Upper lobe of left lung (tissue), 6 donors: Measurements from ENCODE around the gene IL1RL1. TPM values are rescaled to one million over a fixed set of nuclear protein-coding genes. Genes with fewer than 3 reads are reported as not detected.
A peak's percentile ranks its signal among the peaks of the same experiment; 100 is the strongest.

Source experiments
- ATAC-seq, 2 donors: fragments of 200-7000 bp; cut with Tn5 transposase; one replicate each; pipeline ENCODE4 v1.9.1; 2022; ENCODE audit warnings: mild to moderate bottlenecking in 2 of 2, moderate library complexity in 2 of 2; ENCODE audit not compliant: low FRiP score in 2 of 2
- DNase-seq, 2 donors: peaks; one replicate each; pipeline ENCODE4 v3.0.0-alpha.2; 2019 to 2020
- H3K27ac ChIP-seq, 4 donors: fragments of 200-600 bp; sonication (generic); one replicate each; pipeline ENCODE4 v1.5.1; 2016 to 2019
- H3K27me3 ChIP-seq, 4 donors: fragments of 200-600 bp; sonication (generic); one replicate each; pipeline ENCODE4 v1.5.1; 2017 to 2019
- H3K36me3 ChIP-seq, 4 donors: fragments of 200-600 bp; sonication (generic); one replicate each; pipeline ENCODE4 v1.5.1; 2016 to 2019
- H3K4me1 ChIP-seq, 4 donors: fragments of 200-600 bp; sonication (generic); one replicate each; pipeline ENCODE4 v1.5.1; 2018 to 2019
- H3K4me3 ChIP-seq, 4 donors: fragments of 200-600 bp; sonication (generic); one replicate each; pipeline ENCODE4 v1.5.1; 2017 to 2019; ENCODE audit warnings: mild to moderate bottlenecking in 2 of 4, moderate library complexity in 1 of 4
- H3K9me3 ChIP-seq, 4 donors: fragments of 200-600 bp; sonication (generic); one replicate each; pipeline ENCODE4 v1.5.1; 2018 to 2019
- EP300 ChIP-seq, 4 donors: sonication (generic); formaldehyde crosslinking; IDR thresholded peaks; one replicate each; pipeline ENCODE4 v1.5.1; 2017; ENCODE audit warnings: antibody characterized with exemption in 4 of 4, control low read depth in 2 of 4
- POLR2A ChIP-seq, 4 donors: fragments of 450-650 bp; IDR thresholded peaks; one replicate each; pipeline ENCODE4 v1.5.1; 2016 to 2017; ENCODE audit warnings: antibody characterized with exemption in 4 of 4, mild to moderate bottlenecking in 2 of 4
- POLR2AphosphoS5 ChIP-seq, 2 donors: sonication (generic); formaldehyde crosslinking; IDR thresholded peaks; one replicate each; pipeline ENCODE4 v1.5.1; 2017; ENCODE audit warnings: antibody characterized with exemption in 2 of 2
- WGBS, 2 donors: methylation state at CpG; one replicate each; pipeline ENCODE4 v1.1.5; 2017 to 2018; 5-methylcytosine and 5-hydroxymethylcytosine counted together
- total RNA-seq, 6 donors: library from RNA; depleted of rRNA in 4 of 6; stranded (reverse); fragments of >200 nt in 4 of 6; gene quantifications; one replicate each; pipeline versions ENCODE4 v1.1.0 to v1.2.1, GENCODE V29; 2016 to 2021
- TF ChIP-seq, protein P1 (sequence below), 6 experiments: fragments of 450-650 bp in 4 of 6; fragments of 200-600 bp in 2 of 6; sonication (generic) in 2 of 6; IDR thresholded peaks; one replicate each; pipeline ENCODE4 v1.5.1; 2016 to 2019; ENCODE audit warnings: antibody characterized with exemption in 6 of 6
- donor health status: DM: no; HTN: no; CAD: no; lungs with moderate emphysema.
- donor health status: DM: no; HTN: yes; CAD: no; lungs with severe emphysema.

Gene IL1RL1
- 100 to 1,000 TPM in 1 of 6 donors, 10 to 100 TPM in 5; 26.2 to 203 (median 53.1) TPM for total RNA-seq

DNA sequence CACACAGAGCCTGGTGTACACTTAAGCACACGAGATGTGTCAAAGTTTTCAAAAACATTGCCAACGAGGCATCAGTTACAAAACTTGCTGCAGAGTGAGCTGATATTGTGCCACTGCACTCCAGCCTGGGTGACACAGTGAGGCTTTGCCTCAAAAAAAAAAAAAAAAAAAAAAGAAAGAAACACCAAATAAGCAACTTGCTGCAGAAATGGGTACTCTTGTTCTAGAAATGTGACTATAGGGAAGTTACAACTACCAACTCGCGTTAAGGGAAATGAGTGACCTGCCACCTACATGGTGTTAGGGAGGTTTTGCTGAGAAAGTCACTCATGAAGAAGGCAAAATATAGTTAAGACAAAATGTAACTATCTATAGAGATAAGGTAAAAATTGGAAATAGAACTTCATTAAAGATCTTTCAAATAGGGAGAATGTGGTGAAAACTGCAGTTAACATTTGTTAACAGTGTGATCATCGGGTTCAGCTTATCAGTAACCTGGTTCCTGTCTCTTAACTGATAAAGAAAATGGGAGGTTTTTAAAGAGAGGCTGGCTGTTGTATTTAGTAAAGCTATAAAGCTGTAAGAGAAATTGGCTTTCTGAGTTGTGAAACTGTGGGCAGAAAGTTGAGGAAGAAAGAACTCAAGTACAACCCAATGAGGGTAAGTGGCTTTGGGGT, at the start of gene IL1RL1:
TSS of gene IL1RL1 (plus strand) at position 600 of the 677 bp plus-strand sequence. CDS start 26,702 bp downstream, outside the sequence.
- WGBS, 2 donors, result 57 to 62% methylated on average over 5 of the region's 5 CpGs
- H3K27ac ChIP-seq, result no peak within 1 kb of the TSS
- no peaks in the 10 kb centered on the region for H3K4me1 ChIP-seq
- no peaks in the 10 kb centered on the region for H3K9me3 ChIP-seq
- DNase-seq (no peak), ATAC-seq (no peak)
- no peaks in the 10 kb centered on the region for H3K36me3 ChIP-seq
- H3K4me3 ChIP-seq, result no peak within 1 kb of the TSS
- H3K27me3 ChIP-seq, result no peaks in the 10 kb centered on the region
- TF ChIP-seq, protein P1, sequence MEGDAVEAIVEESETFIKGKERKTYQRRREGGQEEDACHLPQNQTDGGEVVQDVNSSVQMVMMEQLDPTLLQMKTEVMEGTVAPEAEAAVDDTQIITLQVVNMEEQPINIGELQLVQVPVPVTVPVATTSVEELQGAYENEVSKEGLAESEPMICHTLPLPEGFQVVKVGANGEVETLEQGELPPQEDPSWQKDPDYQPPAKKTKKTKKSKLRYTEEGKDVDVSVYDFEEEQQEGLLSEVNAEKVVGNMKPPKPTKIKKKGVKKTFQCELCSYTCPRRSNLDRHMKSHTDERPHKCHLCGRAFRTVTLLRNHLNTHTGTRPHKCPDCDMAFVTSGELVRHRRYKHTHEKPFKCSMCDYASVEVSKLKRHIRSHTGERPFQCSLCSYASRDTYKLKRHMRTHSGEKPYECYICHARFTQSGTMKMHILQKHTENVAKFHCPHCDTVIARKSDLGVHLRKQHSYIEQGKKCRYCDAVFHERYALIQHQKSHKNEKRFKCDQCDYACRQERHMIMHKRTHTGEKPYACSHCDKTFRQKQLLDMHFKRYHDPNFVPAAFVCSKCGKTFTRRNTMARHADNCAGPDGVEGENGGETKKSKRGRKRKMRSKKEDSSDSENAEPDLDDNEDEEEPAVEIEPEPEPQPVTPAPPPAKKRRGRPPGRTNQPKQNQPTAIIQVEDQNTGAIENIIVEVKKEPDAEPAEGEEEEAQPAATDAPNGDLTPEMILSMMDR (IDR thresholded peaks at IDR 0.05), result no peak
- TF ChIP-seq POLR2AphosphoS5 (IDR thresholded peaks at IDR 0.05) (no peak), EP300 (IDR thresholded peaks at IDR 0.05) (no peak)

DNA sequence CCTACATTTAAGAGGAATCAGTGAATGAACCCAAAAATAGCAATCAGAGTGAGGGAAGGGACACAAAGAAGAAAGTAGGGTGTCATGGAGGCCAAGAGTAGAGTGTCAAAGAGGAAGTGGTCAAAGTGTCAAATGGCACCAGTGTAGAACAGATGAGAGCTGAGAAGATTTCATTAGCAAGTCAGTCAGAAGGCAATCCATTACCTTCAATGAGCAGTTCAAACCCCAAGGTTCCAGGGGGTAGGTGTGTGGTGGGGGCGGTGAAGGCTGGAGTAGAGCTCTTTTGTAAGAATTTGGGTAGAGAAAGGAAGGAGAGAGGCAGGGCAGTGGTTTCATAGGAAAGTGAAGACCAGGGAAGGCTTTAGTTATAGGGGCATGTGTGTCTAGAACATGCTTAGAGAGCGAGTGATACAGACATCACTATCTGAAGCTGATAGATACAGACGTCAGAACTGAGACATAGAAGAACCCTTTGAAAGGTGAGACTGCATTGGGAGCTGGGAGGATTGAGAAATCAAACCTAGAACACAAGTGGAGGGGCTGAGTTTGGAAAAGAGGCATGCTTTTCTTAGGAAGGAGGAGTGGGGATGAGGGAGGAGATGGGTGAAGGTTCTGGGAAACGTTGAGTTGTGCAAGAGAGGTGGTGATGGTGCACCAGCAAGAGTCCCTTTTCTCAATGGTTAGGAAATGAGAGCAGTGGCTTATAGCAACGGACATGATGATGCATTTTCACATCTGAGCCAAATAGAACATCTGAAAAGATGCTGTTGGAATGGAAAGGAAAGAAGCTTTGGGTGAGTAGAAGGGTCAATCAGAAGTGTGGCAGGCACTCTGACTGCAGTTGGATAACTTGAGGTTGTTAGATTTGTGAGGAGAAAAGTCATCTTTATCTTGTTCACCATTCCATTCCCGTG, 48.9 kb upstream of the IL1RL1 start:
- DNase-seq, result no peak
- no peak overlapping the region for H3K4me3 ChIP-seq
- H3K27ac ChIP-seq, result peak overlapping the region in 2 of 4 donors; percentile 68
- no peaks in the 10 kb centered on the region for H3K9me3 ChIP-seq
- no peak for ATAC-seq
- peaks cover 0 to 10% (median 5%) of the 10 kb centered on the region in 4 donors for H3K4me1 ChIP-seq
- no peak for TF ChIP-seq EP300 (IDR thresholded peaks at IDR 0.05)
- no peak for TF ChIP-seq POLR2AphosphoS5 (IDR thresholded peaks at IDR 0.05)
- 72 to 81% methylated on average over 6 of the region's 6 CpGs for WGBS, 2 donors
- no peaks in the 10 kb centered on the region for H3K27me3 ChIP-seq
- H3K36me3 ChIP-seq, result no peaks in the 10 kb centered on the region

DNA sequence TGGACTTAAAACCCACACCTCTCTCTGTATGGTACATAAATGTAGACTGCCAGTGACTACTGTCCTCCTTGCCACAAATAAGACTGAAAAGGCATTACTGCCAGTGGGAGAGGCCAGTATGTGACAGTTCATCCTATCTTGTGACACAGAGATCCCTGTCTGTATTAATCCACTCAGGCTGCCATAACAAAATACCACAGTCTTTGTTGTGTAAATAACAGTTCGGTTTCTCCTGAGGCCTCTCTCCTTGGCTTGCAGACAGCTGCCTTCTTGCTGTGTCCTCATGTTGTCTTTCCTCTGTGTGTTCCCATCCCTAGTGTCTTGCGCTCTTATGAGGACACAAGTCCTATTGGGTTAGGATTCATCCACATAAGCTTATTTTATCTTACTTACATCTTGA, 46.4 kb upstream of the IL1RL1 start:
- Histone ChIP-seq H3K27me3 (no peaks in the 10 kb centered on the region), H3K9me3 (no peaks in the 10 kb centered on the region), H3K27ac (no peak overlapping the region), H3K4me1 (peaks cover 0 to 14% (median 3%) of the 10 kb centered on the region in 4 donors), H3K4me3 (no peak overlapping the region), H3K36me3 (no peaks in the 10 kb centered on the region)
- TF ChIP-seq, protein P1 (IDR thresholded peaks at IDR 0.05), result no peak
- no peak for TF ChIP-seq POLR2A (IDR thresholded peaks at IDR 0.05)
- ATAC-seq (no peak), DNase-seq (no peak)
- WGBS, 2 donors, result 81% methylated on average over 2 of the region's 2 CpGs

DNA sequence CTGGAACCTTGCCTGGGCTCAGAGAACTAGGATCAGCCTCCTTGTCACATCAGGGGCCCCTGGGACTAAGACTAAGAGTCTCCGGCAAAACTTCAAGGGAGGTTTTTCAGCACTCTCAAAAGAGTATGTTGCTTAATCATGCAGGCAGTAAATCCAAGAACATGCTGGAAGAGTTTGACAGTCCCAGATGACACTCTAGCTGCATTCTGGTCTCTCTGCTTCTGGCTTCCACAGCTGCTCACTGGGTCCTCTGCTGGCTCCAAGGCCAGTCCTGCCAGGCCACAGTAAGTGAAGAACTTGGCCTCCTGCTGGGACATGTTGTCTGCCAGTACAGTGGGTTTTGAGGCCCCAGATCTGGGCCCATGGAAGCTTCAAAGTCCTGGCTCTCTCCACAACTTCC, 45.2 kb upstream of the IL1RL1 start:
- 70% methylated on average over 1 of the region's 1 CpG for WGBS, 2 donors
- no peak for ATAC-seq
- no peaks in the 10 kb centered on the region for H3K27me3 ChIP-seq

DNA sequence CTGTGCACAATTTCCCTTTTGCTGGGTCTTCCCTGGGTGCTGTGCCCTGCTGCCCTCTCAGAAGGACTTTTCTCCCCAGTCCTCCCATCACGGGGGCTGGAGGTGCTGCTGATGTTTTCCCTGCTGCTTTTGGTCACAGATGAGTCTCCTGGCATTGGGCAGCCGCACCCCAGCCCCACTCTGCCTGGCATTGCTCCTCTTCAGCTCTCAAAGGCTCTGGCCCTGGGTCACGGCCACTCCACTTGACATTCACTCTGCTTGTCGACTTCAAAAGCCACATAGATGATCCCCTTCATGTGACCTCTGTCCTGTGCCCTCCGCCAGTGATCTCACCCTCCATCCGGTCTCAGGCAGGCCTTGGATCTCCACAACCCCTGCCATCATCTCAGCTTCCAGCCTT, 43.6 kb upstream of the IL1RL1 start:
- Histone ChIP-seq H3K9me3 (no peaks in the 10 kb centered on the region), H3K4me3 (no peak overlapping the region), H3K36me3 (no peaks in the 10 kb centered on the region), H3K4me1 (peaks cover 3 to 19% (median 9%) of the 10 kb centered on the region in 4 donors), H3K27me3 (no peaks in the 10 kb centered on the region), H3K27ac (peak overlapping the region in 1 of 4 donors; percentile 3)
- peak in 1 of 2 donors; percentile 25 for DNase-seq
- TF ChIP-seq EP300 (IDR thresholded peaks at IDR 0.05) (no peak), POLR2AphosphoS5 (IDR thresholded peaks at IDR 0.05) (no peak), POLR2A (IDR thresholded peaks at IDR 0.05) (no peak)
- TF ChIP-seq, protein P1 (IDR thresholded peaks at IDR 0.05), result no peak
- ATAC-seq, result no peak
- WGBS, 2 donors, result 78 to 82% methylated on average over 6 of the region's 6 CpGs

More for the DNA sequence above, 45.2 kb upstream of the IL1RL1 start:
- Histone ChIP-seq H3K4me1 (peaks cover 0 to 14% (median 3%) of the 10 kb centered on the region in 4 donors), H3K4me3 (no peak overlapping the region), H3K27ac (no peak overlapping the region), H3K36me3 (no peaks in the 10 kb centered on the region), H3K9me3 (no peaks in the 10 kb centered on the region)
- DNase-seq, result no peak
- TF ChIP-seq, protein P1 (IDR thresholded peaks at IDR 0.05), result no peak
